ENCODE measurements around the gene ROMO1. TPM values are rescaled to one million over a fixed set of nuclear protein-coding genes. Genes with fewer than 3 reads are reported as not detected.

ROMO1 gene
- total RNA-seq, 2 donors from 2014 or later = 263 to 409 TPM

DNA sequence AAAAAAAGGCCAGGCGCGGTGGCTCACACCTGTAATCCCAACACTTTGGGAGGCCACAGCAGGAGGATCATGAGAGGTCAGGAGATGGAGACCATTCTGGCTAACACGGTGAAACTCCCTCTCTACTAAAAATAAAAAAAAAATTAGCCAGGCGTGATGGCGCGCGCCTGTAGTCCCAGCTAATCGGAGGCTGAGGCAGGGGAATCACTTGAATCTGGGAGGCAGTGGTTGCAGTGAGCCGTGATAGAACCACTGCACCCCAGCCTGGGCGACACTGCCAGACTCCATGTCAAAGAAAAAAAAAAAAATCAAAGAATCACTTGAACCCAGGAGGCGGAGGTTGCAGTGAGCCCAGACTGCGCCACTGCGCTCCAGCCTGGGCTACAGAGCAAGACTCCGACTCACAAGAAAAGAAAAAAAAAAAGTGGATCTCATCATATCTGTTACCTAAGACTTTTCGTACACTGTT, 38.7 kb downstream of the ROMO1 start:
- no peaks in the 10 kb centered on the region for H3K27me3 ChIP-seq
- H3K27ac ChIP-seq = no peak overlapping the region
- no peak overlapping the region for H3K4me3 ChIP-seq
- peaks cover 0 to 77% of the 10 kb centered on the region in 2 donors for H3K4me1 ChIP-seq
- H3K36me3 ChIP-seq = peaks cover 79% of the 10 kb centered on the region
- TF ChIP-seq, protein P1, sequence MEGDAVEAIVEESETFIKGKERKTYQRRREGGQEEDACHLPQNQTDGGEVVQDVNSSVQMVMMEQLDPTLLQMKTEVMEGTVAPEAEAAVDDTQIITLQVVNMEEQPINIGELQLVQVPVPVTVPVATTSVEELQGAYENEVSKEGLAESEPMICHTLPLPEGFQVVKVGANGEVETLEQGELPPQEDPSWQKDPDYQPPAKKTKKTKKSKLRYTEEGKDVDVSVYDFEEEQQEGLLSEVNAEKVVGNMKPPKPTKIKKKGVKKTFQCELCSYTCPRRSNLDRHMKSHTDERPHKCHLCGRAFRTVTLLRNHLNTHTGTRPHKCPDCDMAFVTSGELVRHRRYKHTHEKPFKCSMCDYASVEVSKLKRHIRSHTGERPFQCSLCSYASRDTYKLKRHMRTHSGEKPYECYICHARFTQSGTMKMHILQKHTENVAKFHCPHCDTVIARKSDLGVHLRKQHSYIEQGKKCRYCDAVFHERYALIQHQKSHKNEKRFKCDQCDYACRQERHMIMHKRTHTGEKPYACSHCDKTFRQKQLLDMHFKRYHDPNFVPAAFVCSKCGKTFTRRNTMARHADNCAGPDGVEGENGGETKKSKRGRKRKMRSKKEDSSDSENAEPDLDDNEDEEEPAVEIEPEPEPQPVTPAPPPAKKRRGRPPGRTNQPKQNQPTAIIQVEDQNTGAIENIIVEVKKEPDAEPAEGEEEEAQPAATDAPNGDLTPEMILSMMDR (IDR thresholded peaks at IDR 0.05) = no peak
- no peaks in the 10 kb centered on the region for H3K9me3 ChIP-seq
- no peak for DNase-seq (ENCODE audit: low spot score)

DNA sequence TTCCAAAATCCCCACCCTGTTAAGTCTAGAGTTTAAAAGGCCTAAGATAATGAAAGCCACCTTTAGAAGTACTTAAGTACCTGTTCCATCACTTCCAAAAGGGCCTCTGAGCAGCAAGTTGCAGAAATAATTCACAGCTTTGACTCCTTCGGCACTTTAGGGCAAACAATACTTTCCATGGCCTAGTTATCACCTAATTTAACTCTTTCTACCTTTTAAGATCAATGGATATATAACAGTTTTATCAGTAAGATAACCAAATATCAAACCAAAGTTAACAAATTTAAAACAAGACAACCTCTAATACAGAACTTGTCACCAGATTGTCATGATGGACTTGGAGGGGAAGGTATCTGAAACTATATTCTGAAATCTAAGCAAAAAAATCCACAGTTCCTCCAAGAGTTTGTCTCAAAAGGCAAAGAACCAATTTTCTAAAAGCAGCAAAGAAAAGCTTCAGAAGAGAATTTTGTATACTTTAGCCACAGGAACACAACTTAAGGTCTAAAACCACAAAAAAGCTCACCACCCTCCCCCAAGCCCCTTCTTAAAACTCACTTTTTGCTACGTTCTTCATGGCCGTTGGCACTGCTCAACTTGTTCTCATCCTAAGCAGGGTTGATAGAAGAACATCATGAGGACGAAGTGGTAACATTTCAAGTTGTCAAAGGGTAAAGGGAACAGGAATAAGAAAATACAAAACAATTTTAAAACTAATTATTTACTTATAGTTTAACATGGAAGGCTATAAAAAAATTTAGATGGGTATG, 39.4 kb downstream of the ROMO1 start:
- H3K36me3 ChIP-seq = peaks cover 72% of the 10 kb centered on the region
- DNase-seq (ENCODE audit: low spot score) = no peak
- TF ChIP-seq, protein P1 (IDR thresholded peaks at IDR 0.05) = no peak
- H3K9me3 ChIP-seq = no peaks in the 10 kb centered on the region
- H3K4me1 ChIP-seq = peaks cover 0 to 78% of the 10 kb centered on the region in 2 donors
- H3K4me3 ChIP-seq = no peak overlapping the region
- H3K27me3 ChIP-seq = no peaks in the 10 kb centered on the region
- no peak overlapping the region for H3K27ac ChIP-seq

DNA sequence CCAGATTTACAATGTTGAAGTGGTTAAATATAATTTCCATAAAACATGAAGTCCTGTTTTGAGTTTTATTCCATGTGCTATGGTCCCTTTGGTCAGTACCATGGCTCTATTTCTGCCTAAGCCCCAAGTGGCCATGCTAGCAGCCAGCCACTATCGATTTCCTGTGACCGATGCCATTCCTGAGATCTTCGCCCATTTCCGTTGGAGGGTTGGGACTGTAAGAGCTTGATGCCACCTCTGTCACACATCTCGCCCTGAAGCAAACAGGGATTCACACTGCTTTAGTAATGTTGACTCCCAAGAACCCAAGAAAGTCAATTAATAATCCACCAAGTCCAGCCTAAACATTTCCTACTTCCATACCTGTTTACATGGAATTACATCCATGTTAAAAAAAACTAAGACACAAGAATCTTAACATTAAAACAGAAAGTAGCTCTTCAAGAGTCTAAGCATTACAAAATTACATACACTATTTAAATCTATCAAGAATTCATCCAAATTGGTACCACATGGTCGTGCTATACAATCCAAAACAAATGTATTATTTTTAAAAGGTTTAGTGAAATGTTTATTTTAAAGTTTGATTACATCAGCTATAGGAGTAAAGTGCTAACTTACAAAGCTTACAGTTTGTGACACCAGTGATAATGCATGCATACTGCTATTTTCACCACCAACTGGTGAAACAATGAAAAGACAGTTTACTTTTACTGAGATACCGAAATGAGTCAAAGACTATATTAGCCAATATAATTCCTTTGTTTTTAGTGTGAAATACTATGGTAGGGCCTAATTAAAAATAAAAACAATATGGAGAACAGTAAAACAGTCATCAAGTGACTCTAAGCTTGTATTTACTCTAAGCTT, 40.3 kb downstream of the ROMO1 start:
- Histone ChIP-seq H3K4me3 (peak overlapping the region; percentile 10 to 86), H3K27ac (peak overlapping the region; percentile 99 to 100), H3K27me3 (no peaks in the 10 kb centered on the region), H3K4me1 (peaks cover 0 to 69% of the 10 kb centered on the region in 2 donors), H3K36me3 (peaks cover 63% of the 10 kb centered on the region), H3K9me3 (no peaks in the 10 kb centered on the region)
- TF ChIP-seq, protein P1 (IDR thresholded peaks at IDR 0.05) = peak in 1 of 2 donors; percentile 28
- no peak for DNase-seq (ENCODE audit: low spot score)

DNA sequence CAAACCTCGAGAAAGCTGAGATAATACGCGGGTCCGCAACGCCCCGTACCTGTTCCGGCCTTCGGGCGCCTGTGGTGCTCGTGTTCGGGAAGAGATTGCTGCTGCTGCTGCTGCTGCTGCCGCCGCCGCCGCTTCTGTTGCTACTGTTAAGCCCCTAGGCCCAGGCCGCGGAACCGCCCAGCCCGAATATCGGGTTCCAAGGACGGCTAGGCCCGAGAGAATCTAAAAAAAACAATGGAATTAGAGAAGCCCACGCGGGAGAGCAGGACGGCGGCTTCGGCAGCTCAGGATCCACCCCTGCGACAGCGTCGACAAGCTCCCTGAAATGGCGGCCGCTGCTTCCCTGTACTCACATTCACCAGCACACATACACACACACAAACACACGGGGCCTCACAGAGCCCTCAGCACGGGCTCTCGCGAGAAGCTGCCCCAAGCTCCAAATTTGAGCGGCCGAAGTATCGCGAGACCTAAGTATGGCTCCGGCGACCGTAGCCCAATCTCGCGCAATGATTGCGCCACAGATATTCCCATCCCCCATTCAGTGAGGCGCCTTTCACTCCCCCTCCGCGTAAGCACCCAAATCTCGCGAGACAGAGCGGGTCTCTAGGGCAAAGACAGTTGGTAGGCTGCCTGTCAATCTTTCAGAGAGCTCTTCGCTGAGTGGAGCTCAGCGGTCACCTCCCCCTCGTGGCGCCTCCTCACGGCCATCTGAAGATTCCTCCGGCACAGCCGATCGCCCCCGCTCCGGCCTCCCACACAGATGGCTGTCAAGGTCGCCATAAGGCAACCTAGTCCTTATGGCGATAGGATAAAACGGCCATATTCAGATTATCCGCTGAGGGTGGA, 42.9 kb downstream of the ROMO1 start, which contains the start of gene RBM39:
TSS of gene RBM39 (minus strand) at position 369 of the 849 bp plus-strand sequence. CDS start 1,386 bp downstream, outside the sequence.
- Histone ChIP-seq H3K27ac (peak within 1 kb of the TSS; percentile 99 to 100), H3K9me3 (no peaks in the 10 kb centered on the region), H3K4me3 (peak within 1 kb of the TSS; percentile 86 to 89), H3K4me1 (peaks cover 0 to 43% of the 10 kb centered on the region in 2 donors), H3K27me3 (no peaks in the 10 kb centered on the region), H3K36me3 (peaks cover 37% of the 10 kb centered on the region)
- DNase-seq (ENCODE audit: low spot score) = peak; percentile 100
- TF ChIP-seq, protein P1 (IDR thresholded peaks at IDR 0.05) = peak in 1 of 2 donors; percentile 45
